Neutrophil (primary cell): Measurements from ENCODE around the gene ZSWIM3.

Experiments used
- H3K27ac ChIP-seq: fragments of 200-600 bp; sonication (generic); 2 replicates; pipeline ENCODE4 v1.5.1; 2016; ENCODE audit warnings: mild to moderate bottlenecking, moderate library complexity
- H3K27me3 ChIP-seq: fragments of 200-600 bp; sonication (generic); 2 replicates; pipeline ENCODE4 v1.6.0; 2016; ENCODE audit warnings: mild to moderate bottlenecking
- H3K36me3 ChIP-seq: fragments of 200-600 bp; sonication (generic); 2 replicates; pipeline ENCODE4 v1.5.1; 2017
- H3K4me1 ChIP-seq, 2 experiments: fragments of 200-600 bp in 1 of 2; sonication (generic) in 1 of 2; 1 replicate in 1 of 2; 2 replicates in 1 of 2; pipeline versions ENCODE4 v1.5.1 to v1.6.1; 2013 to 2016; ENCODE audit warnings: low read depth in 1 of 2, low read length in 1 of 2, mild to moderate bottlenecking in 1 of 2, moderate library complexity in 1 of 2; ENCODE audit not compliant: control insufficient read depth in 1 of 2, insufficient read depth in 1 of 2
- H3K4me3 ChIP-seq, 2 experiments: fragments of 200-600 bp in 1 of 2; sonication (generic) in 1 of 2; 1 replicate in 1 of 2; 2 replicates in 1 of 2; pipeline ENCODE4 v1.5.1; 2013 to 2016; ENCODE audit warnings: low read depth in 1 of 2, low read length in 1 of 2, mild to moderate bottlenecking in 1 of 2, moderate library complexity in 1 of 2
- H3K9me3 ChIP-seq: fragments of 200-600 bp; sonication (generic); 2 replicates; pipeline ENCODE4 v1.5.1; 2016
- CTCF ChIP-seq: fragments of 200-600 bp; sonication (generic); IDR thresholded peaks from 2 replicates; pipeline ENCODE4 v1.5.1; 2016; ENCODE audit warnings: antibody characterized with exemption

ZSWIM3 gene

GRCh38 chr20:45927071-45927878 is 69.9 kb downstream of the ZSWIM3 start:
- Histone ChIP-seq H3K27ac (no peak overlapping the region), H3K36me3 (no peaks in the 10 kb centered on the region), H3K9me3 (no peaks in the 10 kb centered on the region), H3K27me3 (peaks cover 14% of the 10 kb centered on the region), H3K4me1 (no peaks in the 10 kb centered on the region), H3K4me3 (no peak overlapping the region)
- TF ChIP-seq CTCF = no peak
